ENCODE data around the gene YTHDC2.

Gene YTHDC2

DNA sequence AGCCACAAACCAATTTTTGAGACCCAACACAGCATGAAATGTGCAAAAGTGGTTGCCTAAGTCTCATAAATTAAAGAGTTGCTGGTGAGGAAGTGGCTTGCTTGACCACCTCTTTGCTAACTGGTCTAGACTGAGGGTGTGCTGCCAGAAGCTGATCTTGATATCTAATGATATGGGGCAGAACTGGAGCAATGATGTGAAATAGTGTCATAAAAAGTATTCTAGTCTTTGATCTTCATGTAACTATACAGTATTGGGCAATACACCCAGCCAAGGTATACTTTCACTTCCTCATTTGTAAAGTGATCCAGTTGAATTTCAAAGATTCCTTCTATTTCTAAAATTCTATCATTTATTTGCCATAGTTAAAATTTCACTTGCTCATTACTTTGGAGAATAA lies 5.9 kb upstream of the YTHDC2 start:
- no peak overlapping the region for H3K27ac Mint-ChIP-seq
- H3K36me3 Mint-ChIP-seq, result no peaks in the 10 kb centered on the region
- no peak for ATAC-seq
- no peaks in the 10 kb centered on the region for H3K9me3 Mint-ChIP-seq
- H3K4me3 Mint-ChIP-seq, result no peak overlapping the region
- H3K27me3 Mint-ChIP-seq, result peaks cover 58% of the 10 kb centered on the region
- H3K4me1 Mint-ChIP-seq, result no peaks in the 10 kb centered on the region

DNA sequence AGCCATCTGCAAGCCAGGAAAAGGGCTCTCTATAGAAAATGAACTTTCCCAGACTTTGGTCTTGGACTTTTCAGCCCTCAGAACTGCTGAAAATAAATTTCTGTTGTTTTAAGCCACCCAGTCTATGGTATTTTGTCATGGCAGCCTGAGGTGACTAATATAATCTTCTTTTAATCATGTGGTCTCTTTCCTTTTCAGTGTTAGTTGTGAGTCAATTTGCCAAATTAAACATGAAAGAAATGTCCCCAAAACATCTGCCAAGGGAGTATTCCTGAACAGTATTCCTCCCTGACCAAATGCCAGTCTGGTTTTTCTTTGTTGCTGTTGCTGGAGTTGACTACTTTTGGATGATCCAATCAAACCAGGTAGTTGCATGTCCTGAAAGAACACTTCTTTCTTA lies 4.7 kb upstream of the YTHDC2 start:
- no peak for ATAC-seq
- Mint-ChIP-seq H3K4me1 (no peaks in the 10 kb centered on the region), H3K9me3 (no peaks in the 10 kb centered on the region), H3K27me3 (peaks cover 47% of the 10 kb centered on the region), H3K36me3 (no peaks in the 10 kb centered on the region), H3K4me3 (no peak overlapping the region), H3K27ac (no peak overlapping the region)

DNA sequence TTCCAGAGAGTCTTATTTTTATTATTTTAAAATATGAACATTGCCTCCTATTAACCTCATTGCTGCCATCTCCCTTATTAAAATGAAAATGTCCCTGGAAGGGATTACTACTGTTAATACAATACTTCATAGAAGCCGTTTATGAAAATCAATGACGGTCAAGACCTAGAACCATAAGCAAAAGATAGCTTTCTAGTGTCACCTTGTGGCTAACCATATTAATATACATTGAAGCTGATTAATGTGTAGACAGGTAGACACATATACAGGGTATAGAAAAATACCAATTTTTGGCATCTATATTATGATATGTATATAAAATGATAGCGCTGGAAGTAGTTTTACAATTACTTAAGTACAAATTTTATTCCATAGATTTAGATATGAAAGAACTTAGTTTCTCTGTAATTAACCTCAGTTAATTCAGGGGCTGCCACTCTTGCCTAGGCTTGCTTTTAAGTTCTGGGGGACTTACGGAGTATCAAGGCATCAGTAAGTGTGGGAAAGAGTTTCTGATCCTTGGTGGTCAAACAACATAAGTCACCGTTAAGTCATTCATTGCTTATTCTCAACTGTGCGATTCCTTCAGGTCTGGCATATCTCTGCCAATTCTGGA lies 2.5 kb upstream of the YTHDC2 start:
- Mint-ChIP-seq H3K9me3 (no peaks in the 10 kb centered on the region), H3K27me3 (peaks cover 30% of the 10 kb centered on the region), H3K27ac (peak overlapping the region; percentile 31), H3K4me3 (no peak overlapping the region), H3K36me3 (peaks cover 6% of the 10 kb centered on the region), H3K4me1 (peaks cover 18% of the 10 kb centered on the region)
- ATAC-seq, result no peak

DNA sequence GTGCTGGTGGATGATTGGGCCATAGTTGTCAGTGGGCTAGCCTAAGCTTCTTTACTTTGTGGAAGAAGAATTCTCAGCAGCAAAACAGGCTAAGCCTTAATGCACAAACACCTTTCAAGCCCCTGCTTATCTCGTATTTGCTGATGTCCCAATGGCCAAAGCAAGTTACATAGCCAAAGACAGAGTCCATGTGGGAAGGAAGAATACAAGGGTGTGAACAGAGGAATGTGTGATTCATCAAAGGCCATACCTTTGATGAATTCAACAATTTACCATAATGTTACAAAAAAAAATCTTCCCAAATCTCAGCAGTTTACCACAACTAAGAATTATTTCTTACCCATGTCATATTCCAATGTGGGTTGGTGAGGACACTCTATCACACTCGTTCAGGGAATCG lies 1.2 kb upstream of the YTHDC2 start:
- H3K36me3 Mint-ChIP-seq, result peaks cover 14% of the 10 kb centered on the region
- H3K4me3 Mint-ChIP-seq, result no peak overlapping the region
- H3K27ac Mint-ChIP-seq, result no peak overlapping the region
- no peak for ATAC-seq
- peaks cover 24% of the 10 kb centered on the region for H3K27me3 Mint-ChIP-seq
- peaks cover 24% of the 10 kb centered on the region for H3K4me1 Mint-ChIP-seq
- H3K9me3 Mint-ChIP-seq, result no peaks in the 10 kb centered on the region

DNA sequence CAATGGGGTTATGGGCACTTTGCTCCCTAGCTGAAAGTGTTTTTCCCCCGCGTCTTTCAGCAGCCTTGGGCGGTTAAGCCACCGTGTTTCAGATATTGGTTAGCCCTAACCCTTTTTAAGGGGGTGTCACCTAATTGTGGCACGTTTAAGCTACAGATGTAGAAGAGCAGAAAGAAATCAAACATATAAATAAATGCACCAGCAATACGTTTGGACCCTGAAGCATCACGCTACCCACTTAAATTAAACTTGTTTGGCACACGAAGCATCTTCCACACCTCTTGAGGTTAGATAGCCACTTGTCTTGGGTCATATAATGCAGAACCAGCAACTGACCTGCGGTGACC lies 768 bp downstream of the YTHDC2 start:
- peak overlapping the region; percentile 89 for H3K27ac Mint-ChIP-seq
- peaks cover 13% of the 10 kb centered on the region for H3K27me3 Mint-ChIP-seq
- peaks cover 17% of the 10 kb centered on the region for H3K36me3 Mint-ChIP-seq
- H3K4me3 Mint-ChIP-seq, result peak overlapping the region; percentile 84
- no peaks in the 10 kb centered on the region for H3K9me3 Mint-ChIP-seq
- H3K4me1 Mint-ChIP-seq, result peaks cover 26% of the 10 kb centered on the region
- ATAC-seq, result no peak

DNA sequence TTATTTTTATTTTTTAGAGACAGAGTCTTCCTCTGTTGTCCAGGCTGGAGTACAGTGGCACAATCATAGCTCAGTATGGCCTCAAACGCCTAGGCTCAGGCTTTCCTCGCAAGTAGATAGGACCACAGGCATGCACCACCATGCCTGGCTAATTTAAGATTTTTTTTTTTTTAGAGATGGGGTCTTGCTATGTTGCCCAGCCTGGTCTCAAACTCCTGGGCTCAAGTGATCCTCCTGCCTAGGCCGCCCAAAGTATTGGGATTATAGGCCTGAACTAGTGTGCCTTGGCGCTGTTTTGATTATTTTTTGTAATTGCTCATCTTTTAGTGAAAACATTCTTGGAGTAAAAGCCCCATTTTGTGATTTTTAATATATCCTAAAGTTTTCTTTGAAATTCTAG lies 5.4 kb downstream of the YTHDC2 start:
- peaks cover 34% of the 10 kb centered on the region for H3K36me3 Mint-ChIP-seq
- H3K9me3 Mint-ChIP-seq, result no peaks in the 10 kb centered on the region
- H3K27ac Mint-ChIP-seq, result no peak overlapping the region
- no peak for ATAC-seq
- no peak overlapping the region for H3K4me3 Mint-ChIP-seq
- H3K4me1 Mint-ChIP-seq, result peaks cover 59% of the 10 kb centered on the region
- H3K27me3 Mint-ChIP-seq, result no peaks in the 10 kb centered on the region

DNA sequence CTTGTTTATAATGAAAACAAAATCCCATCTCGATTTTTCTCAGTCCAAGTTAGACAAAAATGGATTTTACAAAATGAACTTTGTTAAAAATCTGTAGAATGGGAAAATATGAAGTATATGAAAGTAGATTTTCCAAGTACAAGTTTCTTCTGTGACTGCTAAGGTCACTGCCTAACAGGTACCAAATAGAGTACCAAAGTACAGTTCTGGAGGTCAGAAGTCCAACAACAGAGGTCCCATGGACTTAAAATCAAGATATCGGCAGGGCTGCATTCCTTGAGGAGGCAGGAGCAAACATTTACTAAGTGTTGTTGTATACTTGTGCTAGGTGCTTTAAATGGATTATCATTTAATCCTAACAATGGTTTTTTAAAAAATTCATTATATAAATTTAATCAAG lies 5.9 kb downstream of the YTHDC2 start:
- H3K4me1 Mint-ChIP-seq, result peaks cover 61% of the 10 kb centered on the region
- no peaks in the 10 kb centered on the region for H3K27me3 Mint-ChIP-seq
- H3K9me3 Mint-ChIP-seq, result no peaks in the 10 kb centered on the region
- no peak overlapping the region for H3K27ac Mint-ChIP-seq
- no peak overlapping the region for H3K4me3 Mint-ChIP-seq
- H3K36me3 Mint-ChIP-seq, result peaks cover 34% of the 10 kb centered on the region
- no peak for ATAC-seq

DNA sequence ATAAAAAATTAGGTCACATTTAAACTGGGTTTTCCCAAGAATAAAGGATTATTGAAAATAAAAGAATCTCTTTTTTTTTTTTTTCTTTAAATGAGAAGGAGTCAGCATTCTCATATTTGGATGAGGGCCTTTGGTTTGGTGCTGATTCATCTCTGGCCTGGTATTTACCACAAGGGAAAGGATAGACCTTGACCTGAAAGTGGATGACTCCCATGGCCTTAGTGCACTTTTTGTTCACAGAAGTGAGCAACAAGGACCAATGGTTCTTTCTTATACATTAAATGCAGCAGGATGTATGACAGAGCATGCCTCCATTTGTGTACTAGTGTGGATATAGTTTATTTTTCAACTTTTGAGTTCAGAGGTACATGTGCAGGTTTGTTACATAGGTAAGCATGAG lies 6.9 kb downstream of the YTHDC2 start:
- Mint-ChIP-seq H3K27ac (peak overlapping the region; percentile 32), H3K9me3 (no peaks in the 10 kb centered on the region), H3K4me3 (no peak overlapping the region), H3K36me3 (peaks cover 33% of the 10 kb centered on the region), H3K27me3 (no peaks in the 10 kb centered on the region), H3K4me1 (peaks cover 60% of the 10 kb centered on the region)
- peak; percentile 71 for ATAC-seq

DNA sequence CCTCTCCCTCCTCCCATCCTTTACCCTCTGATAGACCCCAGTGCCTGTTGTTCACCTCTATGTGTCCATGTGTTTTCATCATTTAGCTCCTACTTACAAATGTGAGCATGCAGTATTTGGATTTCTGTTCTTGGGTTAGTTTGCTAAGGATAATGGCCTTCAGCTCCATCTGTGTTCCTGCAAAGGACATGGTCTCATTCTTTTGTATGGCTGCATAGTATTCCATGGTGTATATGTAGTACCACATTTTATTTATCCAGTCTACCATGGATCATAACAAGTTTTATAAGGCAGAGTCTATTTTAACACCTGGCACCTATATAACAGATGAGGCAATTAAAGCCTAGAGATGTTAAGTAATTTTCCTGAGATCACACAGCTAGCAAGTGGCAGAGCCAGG lies 7.4 kb downstream of the YTHDC2 start:
- no peaks in the 10 kb centered on the region for H3K27me3 Mint-ChIP-seq
- no peak overlapping the region for H3K4me3 Mint-ChIP-seq
- H3K27ac Mint-ChIP-seq, result peak overlapping the region; percentile 32
- no peak for ATAC-seq
- H3K36me3 Mint-ChIP-seq, result peaks cover 28% of the 10 kb centered on the region
- no peaks in the 10 kb centered on the region for H3K9me3 Mint-ChIP-seq
- H3K4me1 Mint-ChIP-seq, result peaks cover 55% of the 10 kb centered on the region

DNA sequence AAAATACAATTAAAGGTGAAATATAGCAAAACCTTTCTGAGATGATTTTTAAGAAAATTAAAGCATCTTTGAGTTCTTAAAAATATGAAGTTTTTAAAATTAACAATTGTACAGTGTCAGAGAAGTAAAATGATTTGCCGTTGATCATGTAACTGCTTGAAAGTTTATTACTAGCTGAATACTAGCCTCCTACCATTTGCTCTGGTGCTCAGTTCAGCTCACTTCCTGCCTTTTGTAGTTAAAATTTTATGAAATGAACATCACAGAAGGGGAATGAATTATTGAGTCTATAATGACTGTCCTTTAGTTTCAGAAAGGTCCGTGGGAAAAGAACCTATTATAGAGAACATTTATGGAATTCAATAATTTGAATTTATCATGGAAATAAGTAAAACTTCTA lies 9.7 kb downstream of the YTHDC2 start:
- H3K4me1 Mint-ChIP-seq, result peaks cover 49% of the 10 kb centered on the region
- H3K36me3 Mint-ChIP-seq, result peaks cover 17% of the 10 kb centered on the region
- no peaks in the 10 kb centered on the region for H3K9me3 Mint-ChIP-seq
- no peak overlapping the region for H3K27ac Mint-ChIP-seq
- H3K4me3 Mint-ChIP-seq, result no peak overlapping the region
- ATAC-seq, result no peak
- no peaks in the 10 kb centered on the region for H3K27me3 Mint-ChIP-seq

DNA sequence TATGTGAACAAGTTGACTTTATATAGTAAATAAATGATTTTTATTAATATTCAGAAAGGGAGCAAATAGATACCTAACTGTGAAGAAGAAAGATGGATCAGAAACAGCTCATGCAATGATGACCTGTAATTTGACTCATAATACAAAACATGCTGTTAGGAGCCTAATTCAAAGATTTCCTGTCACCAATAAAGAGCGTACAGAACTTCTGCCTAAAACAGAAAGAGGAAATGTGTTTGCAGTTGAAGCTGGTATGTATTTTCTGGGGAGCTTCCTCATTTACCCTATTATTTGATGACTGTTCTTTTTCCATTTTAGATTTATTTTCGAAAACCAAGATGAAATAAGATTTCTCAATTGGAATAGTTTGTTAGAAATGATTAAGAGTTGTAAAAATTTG lies 11.4 kb downstream of the YTHDC2 start:
- peak overlapping the region; percentile 40 for H3K27ac Mint-ChIP-seq
- peak; percentile 86 for ATAC-seq
- no peak overlapping the region for H3K4me3 Mint-ChIP-seq
- no peaks in the 10 kb centered on the region for H3K9me3 Mint-ChIP-seq
- H3K36me3 Mint-ChIP-seq, result peaks cover 25% of the 10 kb centered on the region
- peaks cover 41% of the 10 kb centered on the region for H3K4me1 Mint-ChIP-seq
- H3K27me3 Mint-ChIP-seq, result no peaks in the 10 kb centered on the region

DNA sequence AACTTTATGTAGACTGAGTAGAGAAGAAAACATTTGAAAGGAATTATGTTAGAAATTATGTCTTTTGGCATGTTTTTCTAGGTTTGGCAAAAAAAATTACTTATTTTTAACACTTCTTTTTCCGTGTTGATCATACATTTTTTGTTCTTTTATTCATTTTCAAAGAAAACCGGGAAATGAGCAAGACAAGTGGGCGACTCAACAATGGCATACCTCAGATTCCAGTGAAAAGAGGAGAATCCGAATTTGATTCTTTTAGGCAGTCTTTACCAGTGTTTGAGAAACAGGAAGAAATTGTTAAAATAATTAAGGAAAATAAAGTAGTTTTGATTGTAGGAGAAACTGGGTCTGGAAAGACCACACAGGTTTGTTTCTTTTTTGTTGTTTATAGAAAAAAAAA lies 12.9 kb downstream of the YTHDC2 start:
- no peak for ATAC-seq
- Mint-ChIP-seq H3K4me1 (peaks cover 27% of the 10 kb centered on the region), H3K27ac (no peak overlapping the region), H3K9me3 (peaks cover 8% of the 10 kb centered on the region), H3K4me3 (no peak overlapping the region), H3K36me3 (peaks cover 26% of the 10 kb centered on the region), H3K27me3 (no peaks in the 10 kb centered on the region)

DNA sequence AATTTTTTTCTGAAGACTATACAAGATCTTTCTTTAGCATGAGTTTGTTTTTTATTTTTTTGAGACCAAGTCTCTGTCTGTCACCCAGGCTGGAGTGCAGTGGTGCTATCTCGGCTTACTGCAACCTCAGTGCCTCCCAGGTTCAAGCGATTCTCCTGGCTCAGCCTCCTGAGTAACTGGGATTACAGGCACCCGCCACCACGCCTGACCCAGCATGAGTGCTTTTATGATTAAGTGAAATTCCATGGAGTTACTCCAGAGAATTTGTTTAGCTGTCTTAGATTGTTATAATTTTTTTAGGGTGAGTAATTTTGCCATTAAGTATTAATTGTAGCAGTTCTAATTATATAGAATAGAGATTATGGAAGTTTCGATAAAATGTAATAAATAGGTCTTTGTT lies 14.3 kb downstream of the YTHDC2 start:
- no peak overlapping the region for H3K4me3 Mint-ChIP-seq
- H3K4me1 Mint-ChIP-seq, result peaks cover 21% of the 10 kb centered on the region
- H3K9me3 Mint-ChIP-seq, result peaks cover 8% of the 10 kb centered on the region
- H3K27me3 Mint-ChIP-seq, result no peaks in the 10 kb centered on the region
- ATAC-seq, result no peak
- peaks cover 32% of the 10 kb centered on the region for H3K36me3 Mint-ChIP-seq
- H3K27ac Mint-ChIP-seq, result no peak overlapping the region

DNA sequence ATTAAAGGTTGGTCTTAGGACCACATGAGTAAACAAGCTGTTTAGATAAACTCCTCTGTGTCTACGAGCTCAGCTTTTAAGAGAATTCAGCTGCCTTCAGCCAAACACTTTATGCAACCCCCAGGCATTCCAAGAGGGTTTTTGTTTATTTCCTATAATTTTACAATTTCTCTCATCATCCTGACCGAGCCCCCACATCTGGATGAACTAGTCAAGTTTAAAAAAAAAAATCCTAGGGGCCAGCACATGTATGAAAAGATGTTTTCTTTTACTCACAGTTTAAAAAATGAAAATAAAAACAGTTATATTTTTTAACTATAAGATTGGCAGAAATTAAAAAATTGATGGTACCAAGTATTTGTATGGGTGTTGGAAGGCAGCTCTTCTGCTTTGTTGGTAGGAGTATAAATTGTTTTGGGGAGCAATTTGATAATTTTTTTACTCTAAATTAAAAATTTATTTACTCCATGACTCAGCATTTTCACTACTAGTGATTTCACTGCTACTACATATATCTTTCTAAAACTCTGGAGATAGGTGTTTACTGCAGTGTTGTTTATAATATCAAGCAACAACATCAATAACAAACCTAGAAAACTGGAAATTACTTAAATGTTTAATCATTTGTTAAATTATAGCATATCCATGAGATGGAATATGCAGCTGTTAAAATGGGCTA lies 18.1 kb downstream of the YTHDC2 start:
- no peaks in the 10 kb centered on the region for H3K4me1 Mint-ChIP-seq
- peaks cover 8% of the 10 kb centered on the region for H3K9me3 Mint-ChIP-seq
- no peak for ATAC-seq
- H3K36me3 Mint-ChIP-seq, result peaks cover 50% of the 10 kb centered on the region
- H3K4me3 Mint-ChIP-seq, result no peak overlapping the region
- H3K27me3 Mint-ChIP-seq, result no peaks in the 10 kb centered on the region
- H3K27ac Mint-ChIP-seq, result no peak overlapping the region

DNA sequence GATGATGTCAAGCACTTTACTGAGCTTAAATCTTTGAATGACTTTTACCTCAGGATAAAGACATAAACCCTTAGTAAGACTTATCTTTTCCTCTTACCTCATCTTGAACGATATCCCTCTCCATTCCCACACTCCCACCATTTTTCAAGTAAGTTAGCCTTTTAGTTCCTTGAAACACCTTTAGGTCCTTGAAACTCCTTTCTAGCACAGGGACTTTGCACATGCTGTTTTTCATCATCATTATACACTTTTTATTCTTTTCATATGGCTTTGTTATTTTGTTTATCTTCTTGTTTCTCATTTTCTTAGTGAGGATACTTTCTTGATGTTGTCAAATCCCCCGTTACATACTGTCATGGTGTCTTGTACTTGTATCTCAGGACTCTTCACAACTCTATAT lies 24.8 kb downstream of the YTHDC2 start:
- Mint-ChIP-seq H3K27ac (no peak overlapping the region), H3K27me3 (no peaks in the 10 kb centered on the region), H3K4me1 (no peaks in the 10 kb centered on the region), H3K4me3 (no peak overlapping the region), H3K36me3 (peaks cover 54% of the 10 kb centered on the region), H3K9me3 (no peaks in the 10 kb centered on the region)
- ATAC-seq, result no peak

DNA sequence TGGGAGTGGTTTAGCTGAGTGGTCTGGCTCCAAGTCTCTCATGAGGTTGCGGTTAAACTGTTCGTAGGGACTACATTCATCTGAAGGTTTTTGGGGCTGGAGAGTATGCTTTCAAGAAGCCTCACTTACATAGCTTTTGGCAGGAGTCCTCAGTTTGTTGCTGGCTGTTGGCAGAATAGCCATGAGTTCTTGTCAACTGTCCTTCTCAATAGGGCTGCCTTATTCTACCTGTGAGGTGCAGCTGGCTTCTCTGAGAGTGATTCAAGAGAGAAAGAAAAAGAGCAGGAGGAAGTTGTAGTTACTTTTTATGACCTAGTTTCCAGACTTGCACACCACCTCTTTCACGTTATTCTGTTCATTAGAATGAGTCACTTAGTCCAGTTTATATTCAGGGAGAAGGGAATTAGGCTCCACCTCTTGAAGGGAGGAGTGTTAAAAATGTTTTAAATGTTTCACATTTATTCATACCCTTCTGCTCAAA lies 33.2 kb downstream of the YTHDC2 start:
- no peak for ATAC-seq
- Mint-ChIP-seq H3K4me1 (no peaks in the 10 kb centered on the region), H3K27me3 (no peaks in the 10 kb centered on the region), H3K36me3 (peaks cover 59% of the 10 kb centered on the region), H3K9me3 (no peaks in the 10 kb centered on the region), H3K4me3 (no peak overlapping the region), H3K27ac (no peak overlapping the region)

Measured in stimulated activated memory B cell treated with anti-CD40 and anti-IgM and Interleukin-4, amounts not matched to agents 10 μg/mL and 1 μg/mL and 100 μg/mL, for 72 hours (primary cell).